Measurements from ENCODE around the gene PLCB1.

PLCB1 gene

GRCh38 chr20:8310618-8311017 is 178.6 kb downstream of the PLCB1 start:
- H3K36me3 ChIP-seq (ENCODE audit: control insufficient read depth in 4 of 4, insufficient read depth in 4 of 4, low read length in 3 of 4), result no peaks in the 10 kb centered on the region
- DNase-seq, result no peak
- no peak overlapping the region for H3K27ac ChIP-seq (ENCODE audit: insufficient read depth in 1 of 2, low read depth in 1 of 2, low read length in 2 of 2, poor library complexity in 1 of 2, severe bottlenecking in 2 of 2)
- H3K4me3 ChIP-seq (ENCODE audit: control insufficient read depth in 1 of 7, extremely low read depth in 1 of 7, insufficient read depth in 4 of 7, low read depth in 2 of 7, low read length in 6 of 7), result no peak overlapping the region
- H3K27me3 ChIP-seq (replicated peaks in 2 of 5; ENCODE audit: control insufficient read depth in 4 of 5, insufficient read depth in 5 of 5, low read length in 4 of 5), result no peaks in the 10 kb centered on the region
- H3K9me3 ChIP-seq (ENCODE audit: control extremely low read depth in 1 of 5, control insufficient read depth in 4 of 5, insufficient read depth in 2 of 5, low read depth in 1 of 5, low read length in 4 of 5), result no peaks in the 10 kb centered on the region
- ChIA-PET CTCF (interaction anchor here (0.8 kb wide), 1 partner anchor 228 kb away, joined by 3 read pairs; no protein-coding TSS in a partner anchor), POLR2A (no interaction called here)
- 80% methylated on average over 1 of the region's 4 CpGs for WGBS (ENCODE audit: insufficient coverage)
- H3K4me1 ChIP-seq (ENCODE audit: control extremely low read depth in 1 of 4, control insufficient read depth in 4 of 4, insufficient read depth in 4 of 4, low read length in 3 of 4), result no peaks in the 10 kb centered on the region

- Histone ChIP-seq H3K36me3 (ENCODE audit: control insufficient read depth in 4 of 4, insufficient read depth in 4 of 4, low read length in 3 of 4) (no peaks in the 10 kb centered on the region), H3K4me3 (ENCODE audit: control insufficient read depth in 1 of 7, extremely low read depth in 1 of 7, insufficient read depth in 4 of 7, low read depth in 2 of 7, low read length in 6 of 7) (no peak overlapping the region), H3K4me1 (ENCODE audit: control extremely low read depth in 1 of 4, control insufficient read depth in 4 of 4, insufficient read depth in 4 of 4, low read length in 3 of 4) (no peaks in the 10 kb centered on the region), H3K27me3 (replicated peaks in 2 of 5; ENCODE audit: control insufficient read depth in 4 of 5, insufficient read depth in 5 of 5, low read length in 4 of 5) (no peaks in the 10 kb centered on the region), H3K9me3 (ENCODE audit: control extremely low read depth in 1 of 5, control insufficient read depth in 4 of 5, insufficient read depth in 2 of 5, low read depth in 1 of 5, low read length in 4 of 5) (no peaks in the 10 kb centered on the region), H3K27ac (ENCODE audit: insufficient read depth in 1 of 2, low read depth in 1 of 2, low read length in 2 of 2, poor library complexity in 1 of 2, severe bottlenecking in 2 of 2) (no peak overlapping the region)
- whole genome bisulfite sequencing (ENCODE audit: insufficient coverage), result 100% methylated on average over 1 of the region's 1 CpG
- POLR2A ChIA-PET, result no interaction called here
- CTCF ChIA-PET, result interaction anchor here (0.9 to 1.2 kb wide), 2 partner anchors 42 to 77 kb away, joined by 3 to 4 read pairs; no protein-coding TSS in a partner anchor
- DNase-seq, result no peak
These were observed 181.0 kb downstream of the PLCB1 start for GRCh38 chr20:8313073-8313472.

GRCh38 chr20:8315639-8316573 is 183.8 kb downstream of the PLCB1 start:
- no peaks in the 10 kb centered on the region for H3K9me3 ChIP-seq (ENCODE audit: control extremely low read depth in 1 of 5, control insufficient read depth in 4 of 5, insufficient read depth in 2 of 5, low read depth in 1 of 5, low read length in 4 of 5)
- H3K27me3 ChIP-seq (replicated peaks in 2 of 5; ENCODE audit: control insufficient read depth in 4 of 5, insufficient read depth in 5 of 5, low read length in 4 of 5), result no peaks in the 10 kb centered on the region
- H3K4me3 ChIP-seq (ENCODE audit: control insufficient read depth in 1 of 7, extremely low read depth in 1 of 7, insufficient read depth in 4 of 7, low read depth in 2 of 7, low read length in 6 of 7), result no peak overlapping the region
- peaks cover 8 to 20% (median 14%) of the 10 kb centered on the region in 4 experiments for H3K4me1 ChIP-seq (ENCODE audit: control extremely low read depth in 1 of 4, control insufficient read depth in 4 of 4, insufficient read depth in 4 of 4, low read length in 3 of 4)
- 100% methylated on average over 7 of the region's 10 CpGs for WGBS (ENCODE audit: insufficient coverage)
- CTCF ChIA-PET, result interaction anchor here (0.8 to 2.5 kb wide), 4 partner anchors 9 to 71 kb away, joined by 3 to 7 read pairs (median 3); no protein-coding TSS in a partner anchor
- no peak overlapping the region for H3K27ac ChIP-seq (ENCODE audit: insufficient read depth in 1 of 2, low read depth in 1 of 2, low read length in 2 of 2, poor library complexity in 1 of 2, severe bottlenecking in 2 of 2)
- H3K36me3 ChIP-seq (ENCODE audit: control insufficient read depth in 4 of 4, insufficient read depth in 4 of 4, low read length in 3 of 4), result no peaks in the 10 kb centered on the region
- POLR2A ChIA-PET, result no interaction called here
- no peak for DNase-seq

GRCh38 chr20:8317448-8317847 is 185.4 kb downstream of the PLCB1 start:
- H3K4me1 ChIP-seq (ENCODE audit: control extremely low read depth in 1 of 4, control insufficient read depth in 4 of 4, insufficient read depth in 4 of 4, low read length in 3 of 4), result peaks cover 14 to 35% (median 19%) of the 10 kb centered on the region in 4 experiments
- H3K27me3 ChIP-seq (replicated peaks in 2 of 5; ENCODE audit: control insufficient read depth in 4 of 5, insufficient read depth in 5 of 5, low read length in 4 of 5), result no peaks in the 10 kb centered on the region
- H3K9me3 ChIP-seq (ENCODE audit: control extremely low read depth in 1 of 5, control insufficient read depth in 4 of 5, insufficient read depth in 2 of 5, low read depth in 1 of 5, low read length in 4 of 5), result no peaks in the 10 kb centered on the region
- 100% methylated on average over 1 of the region's 1 CpG for WGBS (ENCODE audit: insufficient coverage)
- H3K27ac ChIP-seq (ENCODE audit: insufficient read depth in 1 of 2, low read depth in 1 of 2, low read length in 2 of 2, poor library complexity in 1 of 2, severe bottlenecking in 2 of 2), result no peak overlapping the region
- POLR2A ChIA-PET, result no interaction called here
- no peak for DNase-seq
- CTCF ChIA-PET, result interaction anchor here (1.5 kb wide), 1 partner anchor 10 kb away, joined by 9 read pairs; no protein-coding TSS in a partner anchor
- H3K4me3 ChIP-seq (ENCODE audit: control insufficient read depth in 1 of 7, extremely low read depth in 1 of 7, insufficient read depth in 4 of 7, low read depth in 2 of 7, low read length in 6 of 7), result no peak overlapping the region
- H3K36me3 ChIP-seq (ENCODE audit: control insufficient read depth in 4 of 4, insufficient read depth in 4 of 4, low read length in 3 of 4), result no peaks in the 10 kb centered on the region

GRCh38 chr20:8318965-8319625 is 187.0 kb downstream of the PLCB1 start:
- Histone ChIP-seq H3K4me1 (ENCODE audit: control extremely low read depth in 1 of 4, control insufficient read depth in 4 of 4, insufficient read depth in 4 of 4, low read length in 3 of 4) (peaks cover 16 to 40% (median 22%) of the 10 kb centered on the region in 4 experiments), H3K27ac (ENCODE audit: insufficient read depth in 1 of 2, low read depth in 1 of 2, low read length in 2 of 2, poor library complexity in 1 of 2, severe bottlenecking in 2 of 2) (no peak overlapping the region), H3K36me3 (ENCODE audit: control insufficient read depth in 4 of 4, insufficient read depth in 4 of 4, low read length in 3 of 4) (no peaks in the 10 kb centered on the region), H3K9me3 (ENCODE audit: control extremely low read depth in 1 of 5, control insufficient read depth in 4 of 5, insufficient read depth in 2 of 5, low read depth in 1 of 5, low read length in 4 of 5) (no peaks in the 10 kb centered on the region), H3K27me3 (replicated peaks in 2 of 5; ENCODE audit: control insufficient read depth in 4 of 5, insufficient read depth in 5 of 5, low read length in 4 of 5) (no peaks in the 10 kb centered on the region), H3K4me3 (ENCODE audit: control insufficient read depth in 1 of 7, extremely low read depth in 1 of 7, insufficient read depth in 4 of 7, low read depth in 2 of 7, low read length in 6 of 7) (no peak overlapping the region)
- no peak for DNase-seq
- WGBS (ENCODE audit: insufficient coverage), result 100% methylated on average over 2 of the region's 3 CpGs
- ChIA-PET POLR2A (no interaction called here), CTCF (interaction anchor here (0.6 to 1.6 kb wide), 6 partner anchors 9 to 146 kb away, joined by 3 to 5 read pairs (median 3); no protein-coding TSS in a partner anchor)

- peak overlapping the region; percentile 6 to 63 for H3K27ac ChIP-seq (ENCODE audit: insufficient read depth in 1 of 2, low read depth in 1 of 2, low read length in 2 of 2, poor library complexity in 1 of 2, severe bottlenecking in 2 of 2)
- ChIA-PET POLR2A (no interaction called here), CTCF (interaction anchor here (0.6 kb wide), 1 partner anchor 10 kb away, joined by 3 read pairs; no protein-coding TSS in a partner anchor)
- H3K4me1 ChIP-seq (ENCODE audit: control extremely low read depth in 1 of 4, control insufficient read depth in 4 of 4, insufficient read depth in 4 of 4, low read length in 3 of 4), result peaks cover 16 to 40% (median 22%) of the 10 kb centered on the region in 4 experiments
- no peaks in the 10 kb centered on the region for H3K27me3 ChIP-seq (replicated peaks in 2 of 5; ENCODE audit: control insufficient read depth in 4 of 5, insufficient read depth in 5 of 5, low read length in 4 of 5)
- peak; percentile 23 to 63 (median 51) for DNase-seq
- no peaks in the 10 kb centered on the region for H3K9me3 ChIP-seq (ENCODE audit: control extremely low read depth in 1 of 5, control insufficient read depth in 4 of 5, insufficient read depth in 2 of 5, low read depth in 1 of 5, low read length in 4 of 5)
- H3K36me3 ChIP-seq (ENCODE audit: control insufficient read depth in 4 of 4, insufficient read depth in 4 of 4, low read length in 3 of 4), result peaks cover 0 to 2% (median 0%) of the 10 kb centered on the region in 4 experiments
- 0% methylated on average over 1 of the region's 1 CpG for WGBS (ENCODE audit: insufficient coverage)
- H3K4me3 ChIP-seq (ENCODE audit: control insufficient read depth in 1 of 7, extremely low read depth in 1 of 7, insufficient read depth in 4 of 7, low read depth in 2 of 7, low read length in 6 of 7), result peak overlapping the region in 2 of 7 experiments; percentile 23 to 44
These were observed 188.2 kb downstream of the PLCB1 start for GRCh38 chr20:8320306-8320705.

All from common myeloid progenitor, CD34-positive (primary cell).